H9 (cell line): ENCODE results near the gene DXO. TPM values are rescaled to one million over a fixed set of nuclear protein-coding genes. Genes with fewer than 3 reads are reported as not detected.

Source experiments
- DNase-seq: peaks from one replicate; pipeline ENCODE4 v3.0.0-alpha.2; 2017
- H2AFZ ChIP-seq: one replicate; pipeline ENCODE4 v1.6.1; 2013; ENCODE audit warnings: mild to moderate bottlenecking, low read length, control low read depth, moderate library complexity
- H2AK5ac ChIP-seq: 2 replicates; pipeline ENCODE4 v1.6.1; 2013; ENCODE audit warnings: low read length, control low read depth, mixed read lengths; ENCODE audit not compliant: insufficient read length
- H2BK120ac ChIP-seq: one replicate; pipeline ENCODE4 v1.6.1; 2013; ENCODE audit warnings: low read depth, mild to moderate bottlenecking, low read length, control low read depth, inconsistent platforms; ENCODE audit not compliant: poor library complexity, severe bottlenecking
- H2BK12ac ChIP-seq: 2 replicates; pipeline ENCODE4 v1.6.1; 2013; ENCODE audit warnings: low read length, control low read depth, mixed read lengths, low read depth; ENCODE audit not compliant: insufficient read length
- H2BK15ac ChIP-seq: 2 replicates; pipeline ENCODE4 v1.6.1; 2013; ENCODE audit warnings: low read depth, low read length, control low read depth
- H2BK20ac ChIP-seq: one replicate; pipeline ENCODE4 v1.6.1; 2013; ENCODE audit warnings: low read depth, mild to moderate bottlenecking, low read length, control low read depth, inconsistent platforms; ENCODE audit not compliant: poor library complexity, severe bottlenecking
- H2BK5ac ChIP-seq: 2 replicates; pipeline ENCODE4 v1.6.1; 2013; ENCODE audit warnings: low read length, control low read depth, mixed read lengths; ENCODE audit not compliant: insufficient read length
- H3K14ac ChIP-seq: 2 replicates; pipeline ENCODE4 v1.6.1; 2013; ENCODE audit warnings: low read length, control low read depth; ENCODE audit not compliant: insufficient read depth
- H3K18ac ChIP-seq: 2 replicates; pipeline ENCODE4 v1.6.1; 2013; ENCODE audit warnings: low read depth, mild to moderate bottlenecking, mixed read lengths, low read length, control low read depth; ENCODE audit not compliant: insufficient read length
- H3K23ac ChIP-seq: 2 replicates; pipeline ENCODE4 v1.6.1; 2013; ENCODE audit warnings: low read length, control low read depth, mixed read lengths, low read depth; ENCODE audit not compliant: insufficient read length
- H3K23me2 ChIP-seq: 2 replicates; pipeline ENCODE4 v1.6.1; 2013; ENCODE audit warnings: low read depth, mild to moderate bottlenecking, mixed read lengths, low read length, control low read depth; ENCODE audit not compliant: insufficient read length, poor library complexity, severe bottlenecking
- H3K27ac ChIP-seq: 2 replicates; pipeline ENCODE4 v1.5.1; 2013; ENCODE audit warnings: low read length, control low read depth, mixed read lengths, low read depth; ENCODE audit not compliant: insufficient read length
- H3K27me3 ChIP-seq: 2 replicates; pipeline ENCODE4 v1.6.1; 2013; ENCODE audit warnings: low read length, control low read depth, inconsistent platforms; ENCODE audit not compliant: insufficient read depth
- H3K4ac ChIP-seq: 2 replicates; pipeline ENCODE4 v1.6.1; 2013; ENCODE audit warnings: low read depth, mild to moderate bottlenecking, control low read depth, inconsistent platforms, low read length, moderate library complexity
- H3K4me1 ChIP-seq: 2 replicates; pipeline ENCODE4 v1.6.1; 2013; ENCODE audit warnings: low read length, control low read depth, inconsistent platforms; ENCODE audit not compliant: insufficient read depth
- H3K4me2 ChIP-seq: 2 replicates; pipeline ENCODE4 v1.6.1; 2013; ENCODE audit warnings: low read length, control low read depth, mixed read lengths; ENCODE audit not compliant: insufficient read length, insufficient read depth
- H3K56ac ChIP-seq: 2 replicates; pipeline ENCODE4 v1.6.1; 2013; ENCODE audit warnings: low read depth, mild to moderate bottlenecking, mixed read lengths, low read length, control low read depth; ENCODE audit not compliant: insufficient read length
- H3K79me1 ChIP-seq: 2 replicates; pipeline ENCODE4 v1.6.1; 2013; ENCODE audit warnings: low read depth, mild to moderate bottlenecking, moderate library complexity, low read length, control low read depth, inconsistent platforms; ENCODE audit not compliant: insufficient read depth, poor library complexity, severe bottlenecking
- H3K79me2 ChIP-seq: 2 replicates; pipeline ENCODE4 v1.6.1; 2013; ENCODE audit warnings: low read length, control low read depth, inconsistent platforms; ENCODE audit not compliant: insufficient read depth
- H3K9ac ChIP-seq: 2 replicates; pipeline ENCODE4 v1.6.1; 2013; ENCODE audit warnings: low read length, control low read depth, mixed read lengths; ENCODE audit not compliant: insufficient read length; ENCODE audit errors: extremely low read depth
- H3K9me3 ChIP-seq: one replicate; pipeline ENCODE4 v1.6.1; 2013; ENCODE audit warnings: low read depth, low read length, inconsistent platforms; ENCODE audit not compliant: control insufficient read depth
- H3T11ph ChIP-seq: one replicate; pipeline ENCODE4 v1.6.1; 2013; ENCODE audit warnings: mild to moderate bottlenecking, low read length, control low read depth, inconsistent platforms
- H4K20me1 ChIP-seq: one replicate; pipeline ENCODE4 v1.6.1; 2013; ENCODE audit not compliant: control insufficient read depth, insufficient read length, insufficient read depth
- H4K5ac ChIP-seq: 2 replicates; pipeline ENCODE4 v1.6.1; 2013; ENCODE audit warnings: low read depth, mild to moderate bottlenecking, mixed read lengths, low read length, control low read depth; ENCODE audit not compliant: insufficient read length
- H4K8ac ChIP-seq: replicated peaks from 2 replicates; pipeline ENCODE4 v1.6.1; 2013; ENCODE audit warnings: low read length, control low read depth, mixed read lengths, low read depth; ENCODE audit not compliant: insufficient read length
- H4K91ac ChIP-seq: 2 replicates; pipeline ENCODE4 v1.6.1; 2013; ENCODE audit warnings: low read depth, mild to moderate bottlenecking, moderate library complexity, mixed read lengths, low read length, control low read depth; ENCODE audit not compliant: insufficient read length
- H3K27ac Mint-ChIP-seq, 3 experiments: 2 replicates in 2 of 3; 3 replicates in 1 of 3; pipeline ENCODE4 v1.8.0; 2020 to 2021; ENCODE audit warnings: mixed read lengths in 3 of 3, mild to moderate bottlenecking in 1 of 3, moderate library complexity in 1 of 3
- H3K27me3 Mint-ChIP-seq: 2 replicates; pipeline ENCODE4 v1.8.0; 2021; ENCODE audit warnings: low read depth, mild to moderate bottlenecking, moderate library complexity, mixed read lengths
- H3K36me3 Mint-ChIP-seq, 3 experiments: 2 replicates in 2 of 3; 3 replicates in 1 of 3; pipeline ENCODE4 v1.8.0; 2020 to 2021; ENCODE audit warnings: low read depth in 3 of 3, mixed read lengths in 3 of 3; ENCODE audit not compliant: insufficient read depth in 1 of 3
- H3K4me1 Mint-ChIP-seq, 2 experiments: 2 replicates each; pipeline ENCODE4 v1.8.0; 2020; ENCODE audit warnings: mixed read lengths in 2 of 2
- H3K4me3 Mint-ChIP-seq, 2 experiments: 2 replicates in 1 of 2; 3 replicates in 1 of 2; pipeline ENCODE4 v1.8.0; 2020 to 2021; ENCODE audit warnings: mild to moderate bottlenecking in 2 of 2, mixed read lengths in 2 of 2, moderate library complexity in 1 of 2
- H3K9me3 Mint-ChIP-seq, 2 experiments: 2 replicates in 1 of 2; 3 replicates in 1 of 2; pipeline ENCODE4 v1.8.0; 2020; ENCODE audit warnings: mild to moderate bottlenecking in 2 of 2, mixed read lengths in 2 of 2, moderate library complexity in 1 of 2
- WGBS: extraction: QIAGEN DNeasy Blood & Tissue Kit; methylation state at CpG from one replicate; pipeline ENCODE4 v1.1.7; 2013; ENCODE audit warnings: missing lambda C conversion rate, low lambda C conversion rate, mixed read lengths; ENCODE audit not compliant: insufficient read length; ENCODE audit errors: extremely low coverage; 5-methylcytosine and 5-hydroxymethylcytosine counted together
- total RNA-seq: library from RNA; stranded (reverse); gene quantifications from 2 replicates; pipeline ENCODE4 v1.2.1, GENCODE V29; 2021
- TF ChIP-seq, protein P1 (sequence below): fragments of 200-600 bp; sonication (generic); conservative IDR thresholded peaks from 3 replicates; pipeline ENCODE4 v1.8.0; 2021; ENCODE audit warnings: antibody characterized with exemption, mild to moderate bottlenecking

The DXO gene
- total RNA-seq, 1 experiment from 2014 or later, result 21.6 TPM

DNA sequence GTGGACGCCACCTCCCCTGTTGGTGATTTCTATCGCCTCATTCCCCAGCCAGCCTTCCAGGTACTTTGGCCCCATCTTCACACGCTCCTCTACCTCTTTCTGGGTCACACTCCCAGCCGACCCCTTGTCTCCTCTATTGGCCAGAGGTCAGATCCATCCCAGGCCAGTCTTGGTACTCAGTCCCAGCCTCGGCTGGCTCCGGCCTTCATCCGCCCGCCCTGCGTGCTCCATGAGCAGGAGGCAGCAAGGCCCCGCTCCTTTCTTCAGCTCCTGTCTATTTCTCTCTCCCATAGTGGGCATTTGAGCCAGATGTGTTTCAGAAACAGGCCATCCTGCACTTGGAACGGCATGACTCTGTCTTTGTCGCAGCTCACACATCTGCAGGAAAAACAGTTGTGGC lies 10.3 kb downstream of the DXO start:
- Histone ChIP-seq H2BK20ac (no peak overlapping the region), H2BK120ac (no peak overlapping the region), H3K23me2 (peaks cover 10% of the 10 kb centered on the region), H3K9me3 (no peaks in the 10 kb centered on the region), H3K4me2 (no peak overlapping the region), H3K4ac (no peak overlapping the region), H2BK15ac (no peak overlapping the region), H4K5ac (no peak overlapping the region), H3K9ac (no peak overlapping the region), H4K91ac (no peak overlapping the region), H3K79me1 (peaks cover 3% of the 10 kb centered on the region), H3K27me3 (no peaks in the 10 kb centered on the region), H2AK5ac (no peak overlapping the region), H3K14ac (no peak overlapping the region), H3T11ph (no peak overlapping the region), H3K23ac (no peak overlapping the region), H3K56ac (no peak overlapping the region), H3K4me1 (peaks cover 3% of the 10 kb centered on the region; the same call in 1 of the 2 replicates), H2AFZ (no peak overlapping the region), H4K20me1 (no peaks in the 10 kb centered on the region), H2BK12ac (no peak overlapping the region), H3K79me2 (peaks cover 7% of the 10 kb centered on the region), H3K27ac (no peak overlapping the region), H4K8ac (no peak overlapping the region), H3K18ac (no peak overlapping the region), H2BK5ac (no peak overlapping the region)
- Mint-ChIP-seq H3K27ac (peak overlapping the region in 1 of 3 experiments; percentile 49; a peak in 2 of 7 replicates), H3K27me3 (no peaks in the 10 kb centered on the region; the same call in 1 of the 2 replicates), H3K36me3 (peaks cover 28 to 79% (median 71%) of the 10 kb centered on the region in 3 experiments), H3K4me1 (peaks cover 18% of the 10 kb centered on the region in 2 experiments), H3K9me3 (no peaks in the 10 kb centered on the region; a peak in 1 of 5 replicates), H3K4me3 (no peak overlapping the region; a peak in 1 of 5 replicates)
- TF ChIP-seq, protein P1, sequence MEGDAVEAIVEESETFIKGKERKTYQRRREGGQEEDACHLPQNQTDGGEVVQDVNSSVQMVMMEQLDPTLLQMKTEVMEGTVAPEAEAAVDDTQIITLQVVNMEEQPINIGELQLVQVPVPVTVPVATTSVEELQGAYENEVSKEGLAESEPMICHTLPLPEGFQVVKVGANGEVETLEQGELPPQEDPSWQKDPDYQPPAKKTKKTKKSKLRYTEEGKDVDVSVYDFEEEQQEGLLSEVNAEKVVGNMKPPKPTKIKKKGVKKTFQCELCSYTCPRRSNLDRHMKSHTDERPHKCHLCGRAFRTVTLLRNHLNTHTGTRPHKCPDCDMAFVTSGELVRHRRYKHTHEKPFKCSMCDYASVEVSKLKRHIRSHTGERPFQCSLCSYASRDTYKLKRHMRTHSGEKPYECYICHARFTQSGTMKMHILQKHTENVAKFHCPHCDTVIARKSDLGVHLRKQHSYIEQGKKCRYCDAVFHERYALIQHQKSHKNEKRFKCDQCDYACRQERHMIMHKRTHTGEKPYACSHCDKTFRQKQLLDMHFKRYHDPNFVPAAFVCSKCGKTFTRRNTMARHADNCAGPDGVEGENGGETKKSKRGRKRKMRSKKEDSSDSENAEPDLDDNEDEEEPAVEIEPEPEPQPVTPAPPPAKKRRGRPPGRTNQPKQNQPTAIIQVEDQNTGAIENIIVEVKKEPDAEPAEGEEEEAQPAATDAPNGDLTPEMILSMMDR, result no peak
- WGBS, result no CpG with 5 or more reads among the region's 12 CpGs
- DNase-seq, result no peak
